Measurements from ENCODE around the gene SRPX. TPM values are rescaled to one million over a fixed set of nuclear protein-coding genes. Genes with fewer than 3 reads are reported as not detected.

The SRPX gene
- total and polyA plus RNA-seq, 2 of the 4 experiments (the other 2 are of a cell fraction) = 35.5 to 81.5 TPM

GRCh38 chrX:38260231-38260630 lies 39.6 kb upstream of the SRPX start:
- no peaks in the 10 kb centered on the region for H3K9me3 ChIP-seq (ENCODE audit: control insufficient read depth, insufficient read depth, low read length)
- no peak overlapping the region for H2BK20ac ChIP-seq (ENCODE audit: low read depth, low read length)
- no peak overlapping the region for H3K9ac ChIP-seq (ENCODE audit: low read depth, low read length)
- no peak overlapping the region for H3K23ac ChIP-seq (ENCODE audit: low read depth, low read length)
- no peak overlapping the region for H4K8ac ChIP-seq (ENCODE audit: low read depth in 2 of 2, low read length in 2 of 2)
- no peak for ATAC-seq (ENCODE audit: low read depth)
- WGBS, 2 experiments (ENCODE audit: extremely low coverage in 2 of 2, insufficient read length in 1 of 2) = no CpG with 5 or more reads among the region's 4 CpGs
- BruUV-seq (replicated peaks) = no TSS peak
- TF ChIP-seq CHD1 (IDR thresholded peaks at IDR 0.05; ENCODE audit: low read depth, low read length) = no peak
- no peak for TF ChIP-seq POLR2A (IDR thresholded peaks at IDR 0.05; ENCODE audit: low read depth, low read length)
- no peak for TF ChIP-seq USF2 (IDR thresholded peaks at IDR 0.05; ENCODE audit: low read depth, low read length)
- no peak for TF ChIP-seq SMC3 (IDR thresholded peaks at IDR 0.05; ENCODE audit: low read depth, low read length)
- TF ChIP-seq ELK1 (IDR thresholded peaks at IDR 0.05; ENCODE audit: borderline replicate concordance, low read depth, low read length) = no peak
- TF ChIP-seq MAFK (IDR thresholded peaks at IDR 0.05; ENCODE audit: low read depth, low read length) = no peak
- no peak for TF ChIP-seq BHLHE40 (IDR thresholded peaks at IDR 0.05; ENCODE audit: low read depth, low read length)
- no peak for TF ChIP-seq MXI1 (IDR thresholded peaks at IDR 0.05; ENCODE audit: borderline replicate concordance, low read depth, low read length)
- TF ChIP-seq FOS (IDR thresholded peaks at IDR 0.05; ENCODE audit: low read depth, low read length) = no peak
- peak; percentile 27; the same call in 1 of the 2 replicates for TF ChIP-seq RAD21 (IDR thresholded peaks at IDR 0.05; ENCODE audit: low read length)
- no peak for TF ChIP-seq CEBPB (IDR thresholded peaks at IDR 0.05; ENCODE audit: low read depth, low read length)
- TF ChIP-seq CTCF (conservative IDR thresholded peaks at IDR 0.05; ENCODE audit: low read depth, low read length) = peak; percentile 33
- TF ChIP-seq RFX5 (IDR thresholded peaks at IDR 0.05; ENCODE audit: low read depth, low read length) = no peak
- no peak overlapping the region for H3K18ac ChIP-seq (ENCODE audit: low read depth, low read length)
- H3K27ac ChIP-seq (ENCODE audit: insufficient read depth, low read length) = no peak overlapping the region
- H4K20me1 ChIP-seq (ENCODE audit: insufficient read depth, low read length) = no peaks in the 10 kb centered on the region
- ChIA-PET CTCF (no interaction called here), POLR2A (ENCODE audit: unreplicated experiment) (no interaction called here)
- no peak overlapping the region for H4K5ac ChIP-seq (ENCODE audit: low read depth, low read length)
- H3K36me3 ChIP-seq (ENCODE audit: control insufficient read depth, insufficient read depth, low read length) = no peaks in the 10 kb centered on the region
- H2BK15ac ChIP-seq (ENCODE audit: low read depth, low read length) = no peak overlapping the region
- no peaks in the 10 kb centered on the region for H3K79me1 ChIP-seq (ENCODE audit: low read depth in 1 of 2, low read length in 2 of 2)
- no peak overlapping the region for H2BK5ac ChIP-seq (ENCODE audit: low read depth, low read length, poor library complexity, severe bottlenecking)
- H3K4me1 ChIP-seq (ENCODE audit: control insufficient read depth, insufficient read depth, low read length) = no peaks in the 10 kb centered on the region; the same call in 1 of the 2 replicates
- in situ Hi-C loops (cut with MboI; ENCODE audit: low sequenced_read_pairs) = no loop called here
- H2AFZ ChIP-seq (replicated peaks; ENCODE audit: low read length, poor library complexity) = no peak overlapping the region
- no peak overlapping the region for H3K4me2 ChIP-seq (ENCODE audit: low read depth, low read length)
- H2AK5ac ChIP-seq (ENCODE audit: low read depth, low read length) = no peak overlapping the region; the same call in 1 of the 2 replicates
- no peak overlapping the region for H3K4me3 ChIP-seq (ENCODE audit: insufficient read depth, low read depth, low read length)
- no peaks in the 10 kb centered on the region for H3K9me1 ChIP-seq (ENCODE audit: insufficient read depth, low read length)
- no peak overlapping the region for H3K14ac ChIP-seq (replicated peaks; ENCODE audit: low read depth, low read length)
- no peak overlapping the region for H2BK120ac ChIP-seq (ENCODE audit: low read depth, low read length)
- no peaks in the 10 kb centered on the region for H3K27me3 ChIP-seq (ENCODE audit: control insufficient read depth, insufficient read depth, low read length)
- no peak overlapping the region for H3K56ac ChIP-seq (ENCODE audit: extremely low read depth, insufficient read depth, low read length)
- no peak overlapping the region for H3K4ac ChIP-seq (ENCODE audit: low read depth, low read length)
- dilution Hi-C loops (cut with HindIII; ENCODE audit: low sequenced_read_pairs, unreplicated experiment) = no loop called here
- no peak overlapping the region for H2AK9ac ChIP-seq (replicated peaks; ENCODE audit: low read depth, low read length, poor library complexity)
- DNase-seq = peak; percentile 11
- no peak overlapping the region for H4K91ac ChIP-seq (ENCODE audit: insufficient read depth, low read depth, low read length)
- intact Hi-C loops (cut with micrococcal nuclease) = loop anchor here (5.0 kb wide), 2 partner anchors 38 to 67 kb away; partner anchors contain the start of genes RPGR and SRPX

Measured in IMR-90 (cell line).